Sigmoid colon (tissue), 4 donors: ENCODE measurements around the gene PANK4.
"Not testable (repeated sequence)": the region's sequence is repeated elsewhere in the genome, so short reads cannot be mapped to it uniquely, and the experiment has no call there.

Experiments used
- CTCF ChIP-seq, 4 experiments: fragments of 450-650 bp in 3 of 4; fragments of 200-600 bp in 1 of 4; IDR thresholded peaks; one replicate each; pipeline ENCODE4 v1.5.1; 2016 to 2019; ENCODE audit warnings: antibody characterized with exemption in 4 of 4, mild to moderate bottlenecking in 3 of 4, moderate library complexity in 2 of 4
- EP300 ChIP-seq, 4 donors: sonication (generic); formaldehyde crosslinking; IDR thresholded peaks; one replicate each; pipeline ENCODE4 v1.6.1; 2017; ENCODE audit warnings: antibody characterized with exemption in 4 of 4
- POLR2A ChIP-seq, 2 donors: fragments of 450-650 bp; IDR thresholded peaks; one replicate each; pipeline ENCODE4 v1.6.1; 2016; ENCODE audit warnings: antibody characterized with exemption in 2 of 2, mild to moderate bottlenecking in 2 of 2, moderate library complexity in 2 of 2
- POLR2AphosphoS5 ChIP-seq, 4 donors: sonication (generic); formaldehyde crosslinking; IDR thresholded peaks; one replicate each; pipeline ENCODE4 v1.6.1; 2017; ENCODE audit warnings: antibody characterized with exemption in 4 of 4

GRCh38 chr1:2568187-2568816, 41.9 kb upstream of the PANK4 start:
- TF ChIP-seq CTCF, POLR2AphosphoS5, EP300, POLR2A (IDR thresholded peaks at IDR 0.05): not testable (repeated sequence)
